Heart right ventricle (tissue), 16 donors: ENCODE measurements around the gene CMTM5. TPM values are rescaled to one million over a fixed set of nuclear protein-coding genes. Genes with fewer than 3 reads are reported as not detected.
"Not testable (repeated sequence)": the region's sequence is repeated elsewhere in the genome, so short reads cannot be mapped to it uniquely, and the experiment has no call there.

Source experiments
- ATAC-seq, 8 donors: fragments of 200-7000 bp; cut with Tn5 transposase; one replicate each; pipeline ENCODE4 v1.9.1; 2020; ENCODE audit warnings: mild to moderate bottlenecking in 8 of 8, moderate library complexity in 8 of 8, moderate number of reproducible peaks in 1 of 8
- DNase-seq, 2 donors: peaks; one replicate each; pipeline ENCODE4 v3.0.0-alpha.2; 2020
- H3K27ac ChIP-seq, 10 donors: fragments of 200-600 bp; sonication (generic) in 2 of 10; one replicate each; pipeline versions ENCODE4 v1.5.0 to v1.8.0; 2020 to 2022; ENCODE audit warnings: mild to moderate bottlenecking in 3 of 10
- H3K27me3 ChIP-seq, 7 donors: fragments of 200-600 bp; one replicate each; pipeline ENCODE4 v1.8.0; 2021 to 2022; ENCODE audit warnings: mild to moderate bottlenecking in 2 of 7
- H3K36me3 ChIP-seq, 9 donors: fragments of 200-600 bp; sonication (generic) in 1 of 9; one replicate each; pipeline versions ENCODE4 v1.5.0 to v1.8.0; 2020 to 2022; ENCODE audit warnings: mild to moderate bottlenecking in 2 of 9
- H3K4me1 ChIP-seq, 9 donors: fragments of 200-600 bp; sonication (generic) in 1 of 9; one replicate each; pipeline versions ENCODE4 v1.5.0 to v1.8.0; 2020 to 2022; ENCODE audit warnings: mild to moderate bottlenecking in 4 of 9
- H3K4me3 ChIP-seq, 10 donors: fragments of 200-600 bp; sonication (generic) in 2 of 10; one replicate each; pipeline versions ENCODE4 v1.5.0 to v1.8.0; 2020 to 2022; ENCODE audit warnings: mild to moderate bottlenecking in 7 of 10, moderate library complexity in 2 of 10
- H3K9me3 ChIP-seq, 11 donors: fragments of 200-600 bp in 10 of 11; sonication (generic) in 2 of 11; one replicate each; pipeline versions ENCODE4 v1.5.0 to v1.8.0; 2013 to 2022; ENCODE audit warnings: mild to moderate bottlenecking in 2 of 11, control low read depth in 1 of 11, moderate library complexity in 1 of 11
- WGBS, 2 donors: extraction: QIAGEN DNeasy Blood & Tissue Kit; methylation state at CpG; one replicate each; pipeline ENCODE4 v1.1.7; 2013; ENCODE audit warnings: inconsistent platforms in 1 of 2; 5-methylcytosine and 5-hydroxymethylcytosine counted together
- intact Hi-C, 10 donors: fragments of 100-400 bp; cut with DNase I; formaldehyde crosslinking; loops; one replicate each; pipeline versions ENCODE4 v1.11.1 to v1.14.2; 2022
- polyA plus RNA-seq, 2 donors: library from polyadenylated mRNA; stranded (reverse); fragments of 200-250 nt; gene quantifications; one replicate each; pipeline ENCODE4 v1.2.3, GENCODE V29; 2013
- total RNA-seq, 10 donors: library from RNA; stranded (reverse); fragmentation: NEBNext Ultra II Directional in 3 of 10; extraction: Animal tissue kit (Norgen Biotek cat#: 25700) in 3 of 10; gene quantifications; one replicate each; pipeline versions ENCODE4 v1.2.1 to v1.2.4, GENCODE V29; 2021 to 2023
- TF ChIP-seq, protein P1 (sequence below), 9 donors: fragments of 200-600 bp; sonication (generic) in 2 of 9; IDR thresholded peaks; one replicate each; pipeline versions ENCODE4 v1.5.0 to v1.8.0; 2021 to 2022; ENCODE audit warnings: antibody characterized with exemption in 9 of 9, mild to moderate bottlenecking in 5 of 9, moderate library complexity in 1 of 9
- donor health status: Arrhythmogenic right ventricular cardiomyopathy.
- donor health status: ischemic (EF 13 %, LVEDD 7.1; RV severe dilation, severe dysfunction).
- donor health status: healthy with polysubstance abuse.
- donor health status: DM: no; HTN: yes; CAD: no.
- donor health status: DM: no; HTN: no; CAD: no.
- donor health status: ischemic (EF 25% LVEDD 6.9; RV normal size, moderate dysfunction).
- donor health status: ischemic (EF 25% LVEDD 5.7; RV mildly dilated, moderate dysfunction).
- donor health status: healthy.
- donor health status: DM: yes; HTN: yes; CAD: no.
- donor health status: Ischemic cardiomyopathy.
- donor health status: ischemic (EF 35%, LVEDD 5.7; RV mildly dilated, moderate dysfunction).
- donor health status: nonischemic (EF 11% LVEDD 7.7; RV severe dilation, severe dysfunction).
- donor health status: DM: yes; HTN: yes; CAD: no.
- donor health status: PGD.
- donor health status: ischemic (EF 29% LVEDD 5.4; RV normal size, mild dysfunction).
- donor health status: nonischemic (EF 23%, LVEDD 6.1; RV moderate dilation, normal function).

Gene CMTM5
- total and polyA plus RNA-seq, 12 donors = 0.32 to 5.3 (median 0.53) TPM; not detected in 7

DNA sequence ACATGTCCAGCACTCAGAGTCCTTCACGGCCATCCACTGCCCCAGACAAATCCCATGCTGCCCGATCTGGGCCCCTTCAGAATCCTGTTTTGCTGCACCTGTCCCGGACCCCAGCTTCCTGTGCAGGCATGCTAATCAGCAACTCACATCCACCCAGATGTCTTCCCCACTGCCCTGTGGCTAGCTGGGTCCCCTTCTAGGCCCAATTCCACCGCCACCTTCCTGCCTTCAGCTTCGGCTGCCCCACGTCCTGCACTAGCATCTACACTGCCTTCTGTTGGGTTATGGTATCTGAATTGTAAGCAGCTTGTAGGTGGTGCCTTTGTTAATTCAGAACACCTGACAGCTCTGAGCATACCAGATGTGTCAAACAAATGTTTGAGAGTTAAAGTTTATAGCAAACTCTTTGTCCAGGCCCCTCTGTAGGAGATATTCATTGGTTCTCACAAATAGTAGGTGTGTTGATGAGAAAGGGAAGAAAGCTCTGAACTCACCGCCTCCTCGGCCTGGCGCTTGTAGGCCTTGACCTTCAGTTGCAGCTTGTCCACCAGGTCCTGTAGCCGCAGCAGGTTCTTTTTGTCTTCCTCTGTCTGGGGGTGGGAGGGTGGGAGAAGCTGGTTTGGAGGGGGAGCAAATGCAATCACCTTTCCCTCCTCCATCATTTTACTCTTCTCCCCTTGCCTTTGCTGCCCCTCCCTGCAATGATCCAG, 6.0 kb downstream of the CMTM5 start:
- Histone ChIP-seq H3K27me3 (peaks cover 0 to 7% (median 0%) of the 10 kb centered on the region in 7 donors), H3K9me3 (no peaks in the 10 kb centered on the region), H3K4me1 (peaks cover 0 to 29% (median 0%) of the 10 kb centered on the region in 9 donors), H3K27ac (no peak overlapping the region), H3K36me3 (peaks cover 0 to 76% (median 8%) of the 10 kb centered on the region in 9 donors), H3K4me3 (no peak overlapping the region)
- intact Hi-C loops = loop anchor here in 4 of 10 donors (5.0 to 10.0 kb wide), 3 partner anchors 56 to 118 kb away; no protein-coding TSS in a partner anchor
- TF ChIP-seq, protein P1, sequence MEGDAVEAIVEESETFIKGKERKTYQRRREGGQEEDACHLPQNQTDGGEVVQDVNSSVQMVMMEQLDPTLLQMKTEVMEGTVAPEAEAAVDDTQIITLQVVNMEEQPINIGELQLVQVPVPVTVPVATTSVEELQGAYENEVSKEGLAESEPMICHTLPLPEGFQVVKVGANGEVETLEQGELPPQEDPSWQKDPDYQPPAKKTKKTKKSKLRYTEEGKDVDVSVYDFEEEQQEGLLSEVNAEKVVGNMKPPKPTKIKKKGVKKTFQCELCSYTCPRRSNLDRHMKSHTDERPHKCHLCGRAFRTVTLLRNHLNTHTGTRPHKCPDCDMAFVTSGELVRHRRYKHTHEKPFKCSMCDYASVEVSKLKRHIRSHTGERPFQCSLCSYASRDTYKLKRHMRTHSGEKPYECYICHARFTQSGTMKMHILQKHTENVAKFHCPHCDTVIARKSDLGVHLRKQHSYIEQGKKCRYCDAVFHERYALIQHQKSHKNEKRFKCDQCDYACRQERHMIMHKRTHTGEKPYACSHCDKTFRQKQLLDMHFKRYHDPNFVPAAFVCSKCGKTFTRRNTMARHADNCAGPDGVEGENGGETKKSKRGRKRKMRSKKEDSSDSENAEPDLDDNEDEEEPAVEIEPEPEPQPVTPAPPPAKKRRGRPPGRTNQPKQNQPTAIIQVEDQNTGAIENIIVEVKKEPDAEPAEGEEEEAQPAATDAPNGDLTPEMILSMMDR (IDR thresholded peaks at IDR 0.05) = no peak
- ATAC-seq (no peak), DNase-seq (no peak)
- WGBS, 2 donors = 67 to 74% methylated on average over 10 of the region's 10 CpGs

GRCh38 chr14:23384364-23385080, 7.7 kb downstream of the CMTM5 start:
- WGBS, 2 donors = 80 to 82% methylated on average over 29 of the region's 29 CpGs
- ATAC-seq (no peak), DNase-seq (no peak)
- Histone ChIP-seq H3K36me3 (peaks cover 0 to 92% (median 8%) of the 10 kb centered on the region in 9 donors), H3K27me3 (peaks cover 0 to 7% (median 0%) of the 10 kb centered on the region in 7 donors), H3K9me3 (no peaks in the 10 kb centered on the region), H3K4me3 (no peak overlapping the region), H3K4me1 (peaks cover 0 to 35% (median 0%) of the 10 kb centered on the region in 9 donors), H3K27ac (no peak overlapping the region)
- TF ChIP-seq, protein P1 (IDR thresholded peaks at IDR 0.05) = no peak
- intact Hi-C loops = loop anchor here in 4 of 10 donors (5.0 to 10.0 kb wide), 3 partner anchors 57 to 120 kb away; no protein-coding TSS in a partner anchor

GRCh38 chr14:23385244-23385641, 8.4 kb downstream of the CMTM5 start:
- peaks cover 0 to 7% (median 0%) of the 10 kb centered on the region in 7 donors for H3K27me3 ChIP-seq
- H3K27ac ChIP-seq = no peak overlapping the region
- H3K4me1 ChIP-seq = peaks cover 0 to 34% (median 0%) of the 10 kb centered on the region in 9 donors
- no peaks in the 10 kb centered on the region for H3K9me3 ChIP-seq
- ATAC-seq = no peak
- TF ChIP-seq, protein P1 (IDR thresholded peaks at IDR 0.05) = no peak
- intact Hi-C loops = loop anchor here in 2 of 10 donors (10.0 kb wide), 2 partner anchors 70 to 120 kb away; no protein-coding TSS in a partner anchor
- DNase-seq = no peak
- WGBS, 2 donors = 79 to 80% methylated on average over 2 of the region's 2 CpGs
- H3K4me3 ChIP-seq = no peak overlapping the region
- H3K36me3 ChIP-seq = peaks cover 0 to 94% (median 8%) of the 10 kb centered on the region in 9 donors

GRCh38 chr14:23385642-23386265, 8.9 kb downstream of the CMTM5 start:
- H3K4me3 ChIP-seq = no peak overlapping the region
- H3K9me3 ChIP-seq = no peaks in the 10 kb centered on the region
- H3K36me3 ChIP-seq = peaks cover 0 to 93% (median 8%) of the 10 kb centered on the region in 9 donors
- TF ChIP-seq, protein P1 (IDR thresholded peaks at IDR 0.05) = no peak
- ATAC-seq (no peak), DNase-seq (no peak)
- intact Hi-C loops = loop anchor here in 2 of 10 donors (10.0 kb wide), 2 partner anchors 69 to 121 kb away; no protein-coding TSS in a partner anchor
- peaks cover 0 to 4% (median 0%) of the 10 kb centered on the region in 7 donors for H3K27me3 ChIP-seq
- H3K4me1 ChIP-seq = peaks cover 0 to 28% (median 0%) of the 10 kb centered on the region in 9 donors
- no peak overlapping the region for H3K27ac ChIP-seq
- WGBS, 2 donors = 77 to 87% methylated on average over 18 of the region's 18 CpGs

GRCh38 chr14:23386266-23386657, 9.4 kb downstream of the CMTM5 start:
- not testable (repeated sequence) for H3K9me3 ChIP-seq, H3K27me3 ChIP-seq, ATAC-seq, DNase-seq, H3K27ac ChIP-seq, H3K4me3 ChIP-seq
- Histone ChIP-seq H3K36me3 (peaks cover 0 to 93% (median 8%) of the 10 kb centered on the region in 9 donors), H3K4me1 (peaks cover 0 to 23% (median 0%) of the 10 kb centered on the region in 9 donors)
- intact Hi-C loops = loop anchor here in 2 of 10 donors (10.0 kb wide), 2 partner anchors 69 to 121 kb away; no protein-coding TSS in a partner anchor
- WGBS, 2 donors = 71 to 77% methylated on average over 14 to 17 of the region's 17 CpGs
